Type B pancreatic cell (in vitro differentiated cells): ENCODE results near the gene PRICKLE2. TPM values are rescaled to one million over a fixed set of nuclear protein-coding genes. Genes with fewer than 3 reads are reported as not detected.

Experiments
- DNase-seq: peaks from one replicate; pipeline ENCODE4 v3.0.0; 2021; ENCODE audit warnings: mixed read lengths; ENCODE audit not compliant: unreplicated experiment; ENCODE audit errors: extremely low spot score
- H3K27ac Mint-ChIP-seq: 2 replicates; pipeline ENCODE4 v1.8.0; 2021; ENCODE audit warnings: mild to moderate bottlenecking, mixed read lengths
- H3K27me3 Mint-ChIP-seq: 2 replicates; pipeline ENCODE4 v1.8.0; 2021; ENCODE audit warnings: mixed read lengths
- H3K36me3 Mint-ChIP-seq: 2 replicates; pipeline ENCODE4 v1.8.0; 2021; ENCODE audit warnings: mixed read lengths
- H3K4me1 Mint-ChIP-seq: one replicate; pipeline ENCODE4 v1.8.0; 2021; ENCODE audit warnings: mixed read lengths; ENCODE audit not compliant: unreplicated experiment
- H3K4me3 Mint-ChIP-seq: 2 replicates; pipeline ENCODE4 v1.8.0; 2021; ENCODE audit warnings: mild to moderate bottlenecking, mixed read lengths
- H3K9me3 Mint-ChIP-seq: 2 replicates; pipeline ENCODE4 v1.8.0; 2021; ENCODE audit warnings: mixed read lengths
- total RNA-seq: library from RNA; stranded (reverse); gene quantifications from 2 replicates; pipeline ENCODE4 v1.2.1, GENCODE V29; 2021; ENCODE audit warnings: low replicate concordance
- TF ChIP-seq, protein P1 (sequence below): fragments of 200-600 bp; sonication (generic); conservative IDR thresholded peaks from 2 replicates; pipeline ENCODE4 v1.5.0; 2021; ENCODE audit warnings: antibody characterized with exemption, mild to moderate bottlenecking

The PRICKLE2 gene
- total RNA-seq, 1 donor from 2014 or later: 23.6 TPM

DNA sequence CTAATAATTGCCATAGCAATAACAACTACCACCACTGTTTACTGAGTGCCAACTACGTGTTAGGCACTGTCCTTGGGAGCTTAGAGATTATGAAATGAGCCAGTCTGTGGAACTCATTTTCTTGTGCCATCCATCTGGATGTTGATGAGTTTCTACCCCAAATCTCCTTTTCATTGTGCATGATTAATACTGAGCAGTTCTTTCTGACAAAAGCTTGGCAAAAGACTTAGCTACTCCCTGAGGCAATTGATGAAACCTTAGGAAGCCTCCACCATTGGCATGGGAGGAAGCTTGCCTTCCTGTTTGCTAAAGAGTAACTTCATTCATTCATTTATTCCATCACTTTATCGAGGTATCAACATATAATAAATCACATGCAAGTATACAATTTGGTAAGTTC is 39.8 kb downstream of the PRICKLE2 start:
- Mint-ChIP-seq H3K27me3 (no peaks in the 10 kb centered on the region), H3K9me3 (no peaks in the 10 kb centered on the region), H3K36me3 (peaks cover 15% of the 10 kb centered on the region), H3K4me3 (no peak overlapping the region), H3K4me1 (peaks cover 48% of the 10 kb centered on the region), H3K27ac (no peak overlapping the region)
- TF ChIP-seq, protein P1, sequence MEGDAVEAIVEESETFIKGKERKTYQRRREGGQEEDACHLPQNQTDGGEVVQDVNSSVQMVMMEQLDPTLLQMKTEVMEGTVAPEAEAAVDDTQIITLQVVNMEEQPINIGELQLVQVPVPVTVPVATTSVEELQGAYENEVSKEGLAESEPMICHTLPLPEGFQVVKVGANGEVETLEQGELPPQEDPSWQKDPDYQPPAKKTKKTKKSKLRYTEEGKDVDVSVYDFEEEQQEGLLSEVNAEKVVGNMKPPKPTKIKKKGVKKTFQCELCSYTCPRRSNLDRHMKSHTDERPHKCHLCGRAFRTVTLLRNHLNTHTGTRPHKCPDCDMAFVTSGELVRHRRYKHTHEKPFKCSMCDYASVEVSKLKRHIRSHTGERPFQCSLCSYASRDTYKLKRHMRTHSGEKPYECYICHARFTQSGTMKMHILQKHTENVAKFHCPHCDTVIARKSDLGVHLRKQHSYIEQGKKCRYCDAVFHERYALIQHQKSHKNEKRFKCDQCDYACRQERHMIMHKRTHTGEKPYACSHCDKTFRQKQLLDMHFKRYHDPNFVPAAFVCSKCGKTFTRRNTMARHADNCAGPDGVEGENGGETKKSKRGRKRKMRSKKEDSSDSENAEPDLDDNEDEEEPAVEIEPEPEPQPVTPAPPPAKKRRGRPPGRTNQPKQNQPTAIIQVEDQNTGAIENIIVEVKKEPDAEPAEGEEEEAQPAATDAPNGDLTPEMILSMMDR: no peak
- DNase-seq: no peak

DNA sequence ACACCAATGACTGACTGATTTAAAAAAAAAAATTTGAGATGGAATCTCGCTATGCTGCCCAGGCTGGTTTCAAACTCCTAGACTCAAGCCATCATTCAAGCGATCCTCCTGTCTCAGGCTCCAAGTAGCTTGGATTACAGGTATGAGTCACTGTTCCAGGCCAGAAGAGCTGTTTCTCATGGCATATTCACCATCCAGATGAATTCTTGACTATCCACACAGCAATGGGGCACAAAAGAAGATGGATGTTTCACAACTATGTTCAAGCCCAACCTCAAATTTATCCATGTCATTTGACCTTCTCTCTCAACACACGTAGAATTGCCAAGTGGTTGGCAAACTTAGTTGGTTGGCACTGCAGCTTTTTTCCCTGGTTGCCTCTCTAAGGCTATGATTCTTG is 40.6 kb downstream of the PRICKLE2 start:
- H3K36me3 Mint-ChIP-seq: peaks cover 15% of the 10 kb centered on the region
- no peaks in the 10 kb centered on the region for H3K27me3 Mint-ChIP-seq
- peaks cover 41% of the 10 kb centered on the region for H3K4me1 Mint-ChIP-seq
- TF ChIP-seq, protein P1: no peak
- H3K4me3 Mint-ChIP-seq: no peak overlapping the region
- H3K27ac Mint-ChIP-seq: no peak overlapping the region
- DNase-seq: no peak
- no peaks in the 10 kb centered on the region for H3K9me3 Mint-ChIP-seq

DNA sequence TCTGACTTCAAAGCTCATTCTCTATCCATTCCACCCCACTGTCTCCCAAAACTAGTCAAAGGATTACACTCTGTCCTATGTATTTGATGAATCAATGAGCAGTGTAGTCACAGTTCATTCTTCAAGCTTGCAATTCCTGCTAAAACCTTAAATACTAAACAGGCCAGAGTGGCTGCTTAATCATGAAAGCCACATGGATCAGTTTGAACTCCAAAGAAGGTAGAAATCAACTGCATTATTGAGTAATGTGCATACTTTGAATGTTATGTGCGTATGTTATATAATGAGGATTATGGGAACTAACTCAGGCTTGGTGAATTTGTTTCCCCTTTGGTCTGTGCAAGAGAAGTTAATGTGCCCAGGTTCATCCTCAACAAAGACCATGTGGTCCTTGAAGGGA is 45.4 kb downstream of the PRICKLE2 start:
- peaks cover 3% of the 10 kb centered on the region for H3K4me1 Mint-ChIP-seq
- DNase-seq: no peak
- H3K9me3 Mint-ChIP-seq: no peaks in the 10 kb centered on the region
- H3K27ac Mint-ChIP-seq: no peak overlapping the region
- no peaks in the 10 kb centered on the region for H3K27me3 Mint-ChIP-seq
- H3K4me3 Mint-ChIP-seq: no peak overlapping the region
- TF ChIP-seq, protein P1: no peak
- peaks cover 13% of the 10 kb centered on the region for H3K36me3 Mint-ChIP-seq

DNA sequence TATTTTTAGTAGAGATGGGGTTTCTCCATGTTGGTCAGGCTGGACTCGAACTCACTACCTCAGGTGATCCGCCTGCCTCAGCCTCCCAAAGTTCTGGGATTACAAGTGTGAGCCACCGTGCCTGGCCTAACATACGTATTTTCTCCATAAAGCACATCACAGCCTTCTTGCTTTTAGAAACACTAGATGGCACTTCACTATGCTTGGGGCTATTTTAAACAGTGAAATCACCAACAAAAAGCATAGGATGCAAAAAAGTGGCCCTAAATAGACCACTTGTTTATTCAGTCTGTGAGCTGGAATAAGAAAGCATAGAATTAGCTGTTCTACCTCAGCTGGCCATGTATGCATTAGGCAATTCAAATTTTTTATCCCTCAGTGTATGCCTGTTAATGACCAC is 46.0 kb downstream of the PRICKLE2 start:
- Mint-ChIP-seq H3K4me1 (no peaks in the 10 kb centered on the region), H3K4me3 (no peak overlapping the region), H3K9me3 (no peaks in the 10 kb centered on the region), H3K27me3 (no peaks in the 10 kb centered on the region), H3K36me3 (peaks cover 13% of the 10 kb centered on the region), H3K27ac (no peak overlapping the region)
- no peak for DNase-seq
- TF ChIP-seq, protein P1: no peak

DNA sequence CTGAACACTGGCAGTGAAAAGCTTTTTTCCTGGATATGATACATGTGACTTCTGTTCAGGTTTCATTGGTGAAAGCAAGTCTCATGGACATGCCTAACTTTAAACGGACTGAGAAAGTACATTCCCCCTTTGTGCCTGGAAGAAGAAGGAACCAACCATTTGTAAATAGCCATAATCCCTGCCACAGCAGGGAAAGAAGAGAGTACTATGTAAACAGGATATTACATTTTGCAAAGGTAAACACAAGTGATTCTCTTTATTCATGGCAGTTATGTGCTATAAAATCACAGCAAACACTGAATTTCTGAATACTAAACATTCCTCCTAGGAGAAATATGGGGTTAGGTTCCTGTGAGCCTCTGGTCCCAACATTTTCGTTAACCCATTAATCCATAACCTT is 46.8 kb downstream of the PRICKLE2 start:
- no peak overlapping the region for H3K4me3 Mint-ChIP-seq
- no peaks in the 10 kb centered on the region for H3K4me1 Mint-ChIP-seq
- no peaks in the 10 kb centered on the region for H3K27me3 Mint-ChIP-seq
- H3K36me3 Mint-ChIP-seq: peaks cover 13% of the 10 kb centered on the region
- H3K27ac Mint-ChIP-seq: no peak overlapping the region
- TF ChIP-seq, protein P1: no peak
- no peaks in the 10 kb centered on the region for H3K9me3 Mint-ChIP-seq
- DNase-seq: no peak

DNA sequence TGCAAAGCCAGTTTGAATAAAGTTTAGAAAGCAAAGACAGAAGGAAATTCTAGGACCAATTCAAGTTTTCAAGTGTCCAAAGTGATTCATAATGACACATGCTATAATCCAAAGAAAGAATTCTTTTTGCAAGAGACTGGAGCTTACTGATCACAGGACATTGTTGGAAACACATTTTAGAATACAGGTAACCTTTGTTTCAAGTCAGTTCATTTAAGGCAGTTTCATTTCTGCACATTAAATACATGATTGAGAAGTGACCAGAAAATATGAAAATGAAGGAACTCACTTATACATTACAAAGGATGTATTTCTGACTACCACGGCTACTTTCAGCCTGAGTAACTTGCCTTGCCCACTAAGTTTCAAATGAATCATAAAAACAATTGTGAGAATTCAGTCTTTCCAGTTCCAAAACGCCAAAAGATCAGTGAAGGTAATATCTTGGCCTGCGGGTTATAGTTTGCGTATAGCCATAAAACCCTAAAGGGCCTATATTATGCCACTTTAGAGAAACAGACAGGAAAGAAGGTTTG is 48.7 kb downstream of the PRICKLE2 start:
- Mint-ChIP-seq H3K9me3 (peaks cover 1% of the 10 kb centered on the region), H3K27me3 (no peaks in the 10 kb centered on the region), H3K27ac (no peak overlapping the region), H3K36me3 (peaks cover 11% of the 10 kb centered on the region), H3K4me3 (no peak overlapping the region), H3K4me1 (no peaks in the 10 kb centered on the region)
- TF ChIP-seq, protein P1: no peak
- no peak for DNase-seq
